Keratinocyte (primary cell): ENCODE data around the gene ZNF664. TPM values are rescaled to one million over a fixed set of nuclear protein-coding genes. Genes with fewer than 3 reads are reported as not detected.

Experiments
- DNase-seq: peaks from one replicate; pipeline ENCODE4 v3.0.0-alpha.2; 2011; ENCODE audit warnings: low read depth, missing footprints, low spot score
- FAIRE-seq: peaks from 2 replicates; lab custom pipeline; 2011; peaks lifted over from hg19 to GRCh38; lab: Jason Lieb, UNC
- H2AFZ ChIP-seq: 2 replicates; pipeline ENCODE4 v1.6.0; 2012; ENCODE audit warnings: low read length, control low read depth, inconsistent platforms; ENCODE audit not compliant: control insufficient read depth
- H3K27ac ChIP-seq: 2 replicates; pipeline ENCODE4 v1.5.1; 2011; ENCODE audit warnings: low read length; ENCODE audit not compliant: control insufficient read depth, insufficient read depth
- H3K27me3 ChIP-seq: 3 replicates; pipeline ENCODE4 v1.6.0; 2011; ENCODE audit warnings: low read length; ENCODE audit not compliant: control insufficient read depth, insufficient read depth; ENCODE audit errors: extremely low read depth
- H3K36me3 ChIP-seq, 2 experiments: 2 replicates in 1 of 2; 3 replicates in 1 of 2; pipeline ENCODE4 v1.5.1; 2011; ENCODE audit warnings: low read length in 2 of 2, mild to moderate bottlenecking in 1 of 2; ENCODE audit not compliant: control insufficient read depth in 2 of 2, insufficient read depth in 2 of 2; ENCODE audit errors: extremely low read depth in 1 of 2
- H3K4me1 ChIP-seq: 3 replicates; pipeline ENCODE4 v1.5.1; 2011; ENCODE audit warnings: low read length; ENCODE audit not compliant: control insufficient read depth, insufficient read depth; ENCODE audit errors: extremely low read depth
- H3K4me2 ChIP-seq: 3 replicates; pipeline ENCODE4 v1.6.0; 2011; ENCODE audit warnings: low read depth, low read length; ENCODE audit not compliant: control insufficient read depth, insufficient read depth; ENCODE audit errors: extremely low read depth
- H3K4me3 ChIP-seq, 3 experiments: fragments of 200-600 bp in 1 of 3; sonication (generic) in 1 of 3; 2 replicates in 2 of 3; 3 replicates in 1 of 3; pipeline ENCODE4 v1.5.1; 2011 to 2016; ENCODE audit warnings: low read length in 3 of 3, mild to moderate bottlenecking in 3 of 3, control low read depth in 2 of 3, inconsistent platforms in 1 of 3, low read depth in 1 of 3, mixed read lengths in 1 of 3, mixed run types in 1 of 3, moderate library complexity in 1 of 3; ENCODE audit not compliant: control insufficient read depth in 2 of 3, insufficient read depth in 2 of 3; ENCODE audit errors: extremely low read depth in 1 of 3
- H3K79me2 ChIP-seq: 2 replicates; pipeline ENCODE4 v1.6.0; 2012; ENCODE audit warnings: low read length; ENCODE audit not compliant: control insufficient read depth, insufficient read depth
- H3K9ac ChIP-seq: 3 replicates; pipeline ENCODE4 v1.6.0; 2011; ENCODE audit warnings: low read length; ENCODE audit not compliant: control insufficient read depth, insufficient read depth; ENCODE audit errors: extremely low read depth
- H3K9me1 ChIP-seq: 3 replicates; pipeline ENCODE4 v1.6.0; 2011; ENCODE audit warnings: low read length; ENCODE audit not compliant: control insufficient read depth, insufficient read depth; ENCODE audit errors: extremely low read depth
- H3K9me3 ChIP-seq: 2 replicates; pipeline ENCODE4 v1.5.1; 2012; ENCODE audit warnings: low read depth, low read length; ENCODE audit not compliant: control insufficient read depth
- H4K20me1 ChIP-seq: 3 replicates; pipeline ENCODE4 v1.6.0; 2011; ENCODE audit warnings: low read length; ENCODE audit not compliant: control insufficient read depth, insufficient read depth; ENCODE audit errors: extremely low read depth
- CTCF ChIP-seq, 3 experiments: IDR thresholded peaks in 1 of 3; conservative IDR thresholded peaks in 1 of 3; optimal IDR thresholded peaks in 1 of 3; 2 replicates in 2 of 3; 3 replicates in 1 of 3; pipeline versions ENCODE3 to v1.5.1; 2011; ENCODE audit warnings: low read length in 3 of 3, mild to moderate bottlenecking in 3 of 3, moderate library complexity in 2 of 3, control low read depth in 1 of 3, inconsistent platforms in 1 of 3; ENCODE audit not compliant: insufficient read depth in 2 of 3; ENCODE audit errors: extremely low read depth in 1 of 3
- EZH2 ChIP-seq: IDR thresholded peaks from one replicate; pipeline ENCODE4 v1.6.1; 2012; ENCODE audit warnings: inconsistent platforms, mild to moderate bottlenecking, low read length, moderate library complexity
- dilution Hi-C: fragments of 300-500 bp; cut with MboI; formaldehyde crosslinking; loops from one replicate; pipeline ENCODE4 v1.7.0; 2020; ENCODE audit warnings: low sequenced_read_pairs; ENCODE audit not compliant: extremely low pct_ligation_motif_present
- polyA plus RNA-seq, 5 experiments: library from polyadenylated mRNA; depleted of rRNA in 3 of 5; stranded (reverse) in 3 of 5; stranded (forward) in 1 of 5; unstranded in 1 of 5; fragments of >200 nt; gene quantifications; 1 replicate in 1 of 5; 2 replicates in 3 of 5; 3 replicates in 1 of 5; pipeline versions ENCODE4 v1.2.1 to v1.2.3, GENCODE V29; 2011 to 2012; ENCODE audit warnings: missing spikeins in 2 of 5, low read depth in 1 of 5, low replicate concordance in 1 of 5

The ZNF664 gene
- polyA plus RNA-seq, 1 donor (not counting 4 experiments of a cell fraction or from before 2014, with no cell fraction given), result 48.7 TPM

GRCh38 chr12:123944696-123945095 lies 28.3 kb upstream of the ZNF664 start:
- no peak for TF ChIP-seq EZH2
- no peak for TF ChIP-seq CTCF (optimal IDR thresholded peaks at IDR 0.05 in 1 of 3, IDR thresholded peaks at IDR 0.05 in 1 of 3, conservative IDR thresholded peaks at IDR 0.05 in 1 of 3; ENCODE audit: extremely low read depth in 1 of 3, insufficient read depth in 2 of 3, low read length in 3 of 3)
- Histone ChIP-seq H4K20me1 (peaks cover 3% of the 10 kb centered on the region), H3K36me3 (peaks cover 0 to 16% of the 10 kb centered on the region in 2 experiments), H3K4me2 (no peak overlapping the region), H3K9me3 (no peaks in the 10 kb centered on the region), H2AFZ (no peak overlapping the region), H3K27me3 (no peaks in the 10 kb centered on the region), H3K27ac (no peak overlapping the region), H3K4me3 (no peak overlapping the region), H3K9ac (no peak overlapping the region), H3K9me1 (no peaks in the 10 kb centered on the region), H3K4me1 (no peaks in the 10 kb centered on the region), H3K79me2 (no peaks in the 10 kb centered on the region)
- DNase-seq, result no peak
- dilution Hi-C loops, result no loop called here
- no peak for FAIRE-seq

- H3K4me2 ChIP-seq, result no peak overlapping the region
- no peak for FAIRE-seq
- H3K27ac ChIP-seq, result no peak overlapping the region
- H2AFZ ChIP-seq, result no peak overlapping the region
- no peaks in the 10 kb centered on the region for H3K9me3 ChIP-seq
- no peaks in the 10 kb centered on the region for H3K4me1 ChIP-seq
- TF ChIP-seq CTCF (optimal IDR thresholded peaks at IDR 0.05 in 1 of 3, IDR thresholded peaks at IDR 0.05 in 1 of 3, conservative IDR thresholded peaks at IDR 0.05 in 1 of 3; ENCODE audit: extremely low read depth in 1 of 3, insufficient read depth in 2 of 3, low read length in 3 of 3), result no peak
- TF ChIP-seq EZH2, result no peak
- no peaks in the 10 kb centered on the region for H3K27me3 ChIP-seq
- H3K4me3 ChIP-seq, result no peak overlapping the region
- H3K36me3 ChIP-seq, result peaks cover 0 to 16% of the 10 kb centered on the region in 2 experiments
- dilution Hi-C loops, result no loop called here
- no peak overlapping the region for H3K9ac ChIP-seq
- H3K9me1 ChIP-seq, result no peaks in the 10 kb centered on the region
- H4K20me1 ChIP-seq, result peaks cover 3% of the 10 kb centered on the region
- DNase-seq, result no peak
- H3K79me2 ChIP-seq, result no peaks in the 10 kb centered on the region
These were observed 27.5 kb upstream of the ZNF664 start for GRCh38 chr12:123945287-123946151.
